HG02884 (cell line): ENCODE results near the gene BICDL2.
"Not testable (repeated sequence)": the region's sequence is repeated elsewhere in the genome, so short reads cannot be mapped to it uniquely, and the experiment has no call there.

ENCODE experiments used
- ATAC-seq: cut with Tn5 transposase; IDR thresholded peaks from one replicate; pipeline ENCODE4 v1.9.1; 2021; ENCODE audit warnings: mild to moderate bottlenecking, moderate library complexity; ENCODE audit not compliant: unreplicated experiment

Gene BICDL2

DNA sequence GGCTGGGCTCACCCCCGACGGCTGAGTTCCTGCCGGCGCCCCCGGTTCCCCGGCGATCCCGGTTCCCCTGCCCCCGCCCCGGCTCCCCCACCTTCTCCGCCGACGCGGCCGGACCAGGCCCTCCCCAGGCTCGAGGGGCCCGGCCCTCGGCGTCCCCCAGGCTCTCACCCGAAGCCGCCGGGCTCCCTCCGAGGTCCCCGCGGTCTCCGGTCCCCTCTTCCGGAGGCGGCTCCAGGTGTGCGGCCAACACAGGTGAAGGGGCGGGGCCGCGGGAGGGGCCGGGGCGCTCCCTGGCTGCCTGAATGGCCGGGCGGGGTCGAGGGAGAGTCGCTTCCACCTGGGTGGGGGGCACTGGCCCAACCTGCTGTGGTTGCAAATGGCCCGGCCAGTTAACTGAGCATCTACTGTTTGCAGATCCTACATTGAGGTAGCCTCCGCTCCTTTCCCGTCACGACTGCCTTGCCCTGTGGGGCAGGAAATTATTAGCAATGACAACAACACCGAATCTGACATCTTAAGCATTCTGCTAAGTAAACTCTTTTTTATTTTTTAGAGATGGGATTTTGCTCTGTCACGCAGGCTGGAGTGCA, at the start of gene BICDL2:
Gene BICDL2, minus strand, starts transcription at position 219 of the 590 bp plus-strand sequence. CDS start 1,448 bp downstream, outside the sequence.
- no peak for ATAC-seq

GRCh38 chr16:3085868-3086595, 49.3 kb upstream of the BICDL2 start:
- ATAC-seq: no peak

DNA sequence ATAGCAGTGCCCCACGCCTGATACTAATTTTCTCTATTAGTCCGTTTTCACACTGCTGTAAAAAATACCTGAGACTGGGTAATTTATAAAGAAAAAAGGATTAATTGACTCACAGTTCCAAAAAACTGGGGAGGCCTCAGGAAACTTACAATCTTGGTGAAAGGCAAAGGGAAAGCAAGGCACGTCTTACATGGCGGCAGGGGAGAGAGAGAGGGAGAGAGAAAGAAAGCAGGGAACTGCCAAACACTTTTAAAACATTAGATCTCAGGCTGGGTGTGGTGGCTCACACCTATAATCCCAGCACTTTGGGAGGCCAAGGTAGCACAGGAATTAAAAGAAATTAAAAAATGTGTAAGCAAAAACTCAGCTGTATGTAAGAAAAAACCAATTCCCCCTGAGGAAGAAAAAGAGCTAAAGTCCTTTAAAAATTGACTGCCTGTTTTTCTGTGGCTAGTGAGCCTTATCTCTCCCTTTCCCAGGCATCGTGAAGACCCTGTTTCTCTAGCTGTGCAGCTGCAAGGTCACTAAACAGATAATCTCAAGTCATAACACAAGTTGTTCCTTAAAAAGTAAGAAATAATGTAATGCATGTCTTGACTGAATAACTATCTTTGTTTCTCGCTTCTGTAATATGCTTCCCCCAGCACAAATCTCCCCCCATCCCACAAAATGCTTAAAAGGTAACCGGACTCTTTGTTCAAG, 48.4 kb upstream of the BICDL2 start:
- no peak for ATAC-seq

DNA sequence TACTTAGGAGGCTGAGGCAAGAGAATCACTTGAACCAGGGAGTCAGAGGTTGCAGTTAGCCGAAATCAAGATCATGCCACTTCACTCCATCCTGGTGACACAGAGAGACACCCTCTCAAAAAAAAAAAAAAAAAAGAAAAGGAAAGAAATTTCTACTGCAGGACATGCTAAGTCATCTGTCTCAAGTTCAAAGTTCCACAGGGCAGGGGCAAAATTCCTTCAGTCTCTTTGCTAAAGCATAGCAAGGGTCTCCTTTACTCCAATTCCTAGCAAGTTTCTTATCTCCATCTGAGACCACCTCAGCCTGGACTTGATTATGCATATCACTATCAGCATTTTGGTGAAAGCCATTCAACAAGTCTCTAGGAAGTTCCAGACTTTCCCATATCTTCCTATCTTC, 47.7 kb upstream of the BICDL2 start:
- no peak for ATAC-seq

DNA sequence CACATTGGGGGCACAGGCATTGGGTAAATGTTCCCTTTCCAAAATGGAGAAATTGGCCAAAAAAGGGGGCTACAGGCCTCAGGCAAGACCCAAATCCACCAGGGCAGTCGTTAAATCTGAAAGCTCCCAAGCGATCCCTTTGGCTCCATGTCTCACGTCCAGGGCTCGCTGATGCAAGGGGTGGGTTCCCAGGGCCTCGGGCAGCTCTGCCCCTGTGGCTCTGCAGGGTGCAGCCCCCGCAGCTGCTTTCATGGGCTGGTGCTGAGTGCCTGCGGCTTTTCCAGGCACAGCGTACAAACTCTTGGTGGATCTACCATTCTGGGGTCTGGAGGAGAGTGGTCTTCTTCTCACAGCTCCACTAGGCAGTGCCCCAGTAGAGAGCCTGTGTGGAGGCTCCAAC, 46.7 kb upstream of the BICDL2 start:
- ATAC-seq: not testable (repeated sequence)

DNA sequence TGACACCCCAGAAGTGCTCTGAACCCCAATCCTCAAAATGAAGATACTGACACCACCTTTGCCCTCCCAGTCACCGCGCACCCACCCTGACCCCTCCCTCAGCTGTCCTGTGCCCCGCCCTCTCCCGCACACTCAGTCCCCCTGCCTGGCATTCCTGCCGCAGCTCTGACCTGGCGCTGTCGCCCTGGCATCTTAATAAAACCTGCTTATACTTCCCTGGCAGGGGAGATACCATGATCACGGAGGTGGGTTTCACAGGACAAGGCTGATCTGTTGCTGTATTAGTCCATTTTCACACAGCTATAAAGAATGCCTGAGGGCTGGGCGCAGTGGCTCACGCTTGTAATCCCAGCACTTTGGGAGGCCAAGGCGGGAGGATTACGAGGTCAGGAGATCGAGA, 45.2 kb upstream of the BICDL2 start:
- not testable (repeated sequence) for ATAC-seq

DNA sequence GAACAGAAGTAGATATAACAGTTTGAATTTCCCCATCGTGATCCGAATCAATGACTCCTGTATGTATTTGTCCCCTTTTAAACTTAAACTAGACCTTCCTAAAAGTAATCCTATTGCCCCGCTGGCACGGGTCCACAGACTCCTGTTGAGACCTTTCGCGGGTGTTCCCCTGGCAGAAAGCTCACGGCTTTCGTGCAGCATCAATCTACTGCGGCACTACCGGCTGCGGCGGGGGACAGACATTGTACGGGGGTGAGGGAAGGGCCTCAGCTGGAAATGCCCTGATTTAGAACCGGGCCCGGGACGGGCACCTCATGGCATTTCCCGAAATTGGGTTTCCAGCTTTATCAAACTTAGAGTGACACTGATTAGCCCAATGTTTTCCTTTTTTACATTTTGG, 43.3 kb upstream of the BICDL2 start:
- ATAC-seq: no peak

DNA sequence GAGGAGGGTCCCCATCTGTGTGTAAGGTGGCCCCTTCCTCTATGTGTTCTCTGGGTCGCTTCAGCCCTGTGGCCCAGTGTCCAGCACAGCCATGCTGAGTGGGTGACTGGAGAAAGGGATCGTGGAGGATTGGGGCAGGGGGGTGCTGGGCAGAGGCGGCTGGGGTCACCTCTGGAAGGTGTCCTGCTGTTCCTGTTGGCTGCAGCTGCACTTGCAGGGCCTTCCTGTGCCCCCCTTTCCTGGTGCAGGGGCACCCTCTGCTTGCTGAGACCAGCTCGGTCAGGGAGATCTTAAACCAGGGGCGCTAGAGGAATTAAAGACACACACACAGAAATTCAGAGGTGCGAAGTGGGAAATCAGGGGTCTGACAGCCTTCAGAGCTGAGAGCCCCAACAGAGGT, 39.8 kb upstream of the BICDL2 start:
- no peak for ATAC-seq

DNA sequence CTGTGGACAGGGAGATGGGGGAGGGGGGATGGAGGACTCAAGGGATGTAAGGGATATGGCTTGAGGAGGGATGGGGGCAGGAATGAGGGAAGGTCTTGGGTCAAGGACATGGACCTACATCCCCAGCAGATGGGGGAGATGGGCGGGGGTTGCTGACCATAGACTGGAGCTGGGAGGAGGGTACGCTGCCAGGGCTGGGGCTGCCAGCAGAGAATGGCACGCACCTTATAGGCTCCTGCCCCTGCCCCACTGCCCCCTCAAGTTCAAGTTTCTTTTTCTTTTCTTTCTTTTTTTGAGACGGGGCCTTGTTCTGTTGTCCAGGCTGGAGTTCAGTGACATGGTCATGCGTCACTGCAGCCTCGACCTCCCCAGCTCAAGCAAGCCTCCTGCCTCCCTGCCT, 39.2 kb upstream of the BICDL2 start:
- ATAC-seq: not testable (repeated sequence)

- no peak for ATAC-seq
These were observed 38.8 kb upstream of the BICDL2 start for GRCh38 chr16:3075523-3075915.

- ATAC-seq: no peak
These were observed 38.2 kb upstream of the BICDL2 start for GRCh38 chr16:3074860-3075522.

DNA sequence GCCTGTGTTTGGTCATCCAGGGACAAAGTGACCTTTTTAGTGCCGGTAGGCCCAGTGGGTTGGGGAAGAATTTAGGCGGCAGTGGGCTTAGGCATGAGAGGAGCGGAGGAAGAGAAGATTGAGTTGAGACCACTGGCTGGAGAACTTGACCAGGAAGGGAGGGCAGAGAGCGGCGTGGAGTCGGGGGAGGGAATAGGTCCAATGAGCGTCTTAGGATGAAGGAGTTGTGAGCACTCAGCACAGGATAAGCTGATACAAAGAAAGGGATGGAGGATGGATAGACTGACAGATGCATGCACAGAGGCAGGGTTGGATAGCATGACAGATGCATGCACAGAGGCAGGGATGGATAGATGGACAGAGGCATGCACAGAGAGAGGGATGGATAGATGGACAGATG, 36.7 kb upstream of the BICDL2 start:
- no peak for ATAC-seq

DNA sequence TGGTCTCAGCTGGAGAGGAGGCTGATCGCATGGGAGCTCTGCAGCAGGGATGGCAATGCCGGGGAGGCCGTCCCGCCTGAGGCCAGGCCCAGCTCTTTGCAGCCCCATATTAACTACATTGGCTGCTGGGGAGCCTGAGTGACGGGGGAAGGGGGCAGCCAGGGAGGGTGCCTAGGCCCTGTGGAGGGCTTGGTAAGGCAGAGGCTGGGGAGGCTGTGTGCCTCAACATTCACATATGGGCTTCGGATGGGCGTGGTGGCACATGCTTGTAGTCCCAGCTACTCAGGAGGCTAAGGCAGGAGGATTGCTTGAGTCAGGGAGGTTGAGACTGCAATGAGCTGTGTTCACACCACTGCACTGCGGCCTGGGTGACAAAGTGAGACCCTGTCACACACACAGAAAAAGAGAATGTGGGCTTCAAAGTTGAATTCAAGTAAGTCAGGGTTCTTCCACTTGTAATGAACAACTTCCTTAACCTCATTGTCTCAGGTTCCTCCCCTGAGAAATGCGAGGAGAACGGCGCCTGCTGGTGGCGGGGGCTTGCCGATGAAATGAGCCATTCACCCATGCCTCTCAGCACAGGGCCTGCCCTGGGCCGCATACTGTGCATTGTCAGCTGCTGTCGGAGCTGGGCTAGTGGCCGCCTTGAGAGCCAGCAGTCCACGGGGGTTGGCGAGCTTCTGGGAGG, 36.0 kb upstream of the BICDL2 start:
- ATAC-seq: not testable (repeated sequence)

GRCh38 chr16:3072148-3072547, 35.4 kb upstream of the BICDL2 start:
- not testable (repeated sequence) for ATAC-seq

- no peak for ATAC-seq
These were observed 34.9 kb upstream of the BICDL2 start for GRCh38 chr16:3071655-3072054.

- ATAC-seq: no peak
These were observed 33.9 kb upstream of the BICDL2 start for GRCh38 chr16:3070608-3071111.

DNA sequence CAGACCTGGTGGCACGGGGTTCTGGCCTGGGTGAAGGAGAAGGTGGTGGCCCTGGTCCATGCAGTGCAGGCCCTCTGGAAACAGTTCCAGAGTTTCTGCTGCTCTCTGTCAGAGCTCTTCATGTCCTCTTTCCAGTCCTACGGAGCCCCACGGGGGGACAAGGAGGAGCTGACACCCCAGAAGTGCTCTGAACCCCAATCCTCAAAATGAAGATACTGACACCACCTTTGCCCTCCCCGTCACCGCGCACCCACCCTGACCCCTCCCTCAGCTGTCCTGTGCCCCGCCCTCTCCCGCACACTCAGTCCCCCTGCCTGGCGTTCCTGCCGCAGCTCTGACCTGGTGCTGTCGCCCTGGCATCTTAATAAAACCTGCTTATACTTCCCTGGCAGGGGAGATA, 32.4 kb upstream of the BICDL2 start:
- not testable (repeated sequence) for ATAC-seq

GRCh38 chr16:3068487-3068886, 31.7 kb upstream of the BICDL2 start:
- ATAC-seq: no peak

DNA sequence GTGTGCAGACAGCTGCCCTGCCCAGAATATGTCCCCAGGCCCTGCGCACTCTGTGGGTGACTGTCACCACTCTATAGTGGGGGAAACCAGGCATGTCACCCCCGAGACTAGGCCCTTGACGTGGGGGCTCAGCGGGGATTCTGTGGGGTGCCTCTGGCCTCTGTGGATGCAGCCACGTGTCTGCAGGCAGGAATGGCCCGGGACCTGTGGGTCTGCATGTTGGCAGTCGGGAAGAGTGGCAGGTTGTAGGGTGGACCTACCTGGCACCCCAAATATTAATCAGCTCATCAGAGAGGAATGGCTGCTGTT, 29.6 kb upstream of the BICDL2 start:
- ATAC-seq: no peak

- ATAC-seq: no peak
These were observed 29.1 kb upstream of the BICDL2 start for GRCh38 chr16:3065742-3066439.
